K562 (cell line): Measurements from ENCODE around the gene SDK1. TPM values are rescaled to one million over a fixed set of nuclear protein-coding genes. Genes with fewer than 3 reads are reported as not detected.

ENCODE experiments used
- ATAC-seq: fragments of 200-7000 bp; cut with Tn5 transposase; 3 replicates; pipeline ENCODE4 v1.9.1; 2020; ENCODE audit warnings: moderate library complexity
- BruUV-seq: library from RNA; stranded (reverse); fragments of 400-500 nt; replicated peaks from 2 replicates; lab custom pipeline; 2021; lab: Mats Ljungman, UMichigan
- CTCF ChIA-PET: fragments of 300-600 bp; formaldehyde crosslinking; extraction: SDS; loops from one replicate; lab custom pipeline; 2021; ENCODE audit warnings: low intra/inter-chr PET ratio; lab: Yijun Ruan, JAX
- POLR2A ChIA-PET: fragments of 300-600, 350-650 bp; sonication (Branson Sonifier 250); formaldehyde crosslinking; extraction: SDS; loops from one replicate; lab custom pipeline; 2021; ENCODE audit warnings: antibody characterized with exemption, inconsistent platforms; lab: Yijun Ruan, JAX
- DNase-seq, 4 experiments: peaks; one replicate each; pipeline versions ENCODE4 v3.0.0 to v3.0.0-alpha.2; 2011 to 2018; ENCODE audit warnings: low spot score in 3 of 4, mixed read lengths in 3 of 4; ENCODE audit errors: extremely low read depth in 1 of 4
- FAIRE-seq: peaks from 2 replicates; lab custom pipeline; 2011; peaks lifted over from hg19 to GRCh38; lab: Jason Lieb, UNC
- H2AFZ ChIP-seq: 2 replicates; pipeline ENCODE4 v1.6.0; 2011; ENCODE audit warnings: low read depth, low read length, control low read depth, inconsistent platforms
- H3K27ac ChIP-seq: fragments of 200-600 bp; 3 replicates; pipeline ENCODE4 v1.8.0; 2011; ENCODE audit warnings: low read depth, mild to moderate bottlenecking, control low read depth, inconsistent platforms, low read length, moderate library complexity, mixed read lengths; ENCODE audit errors: extremely low read depth
- H3K27me3 ChIP-seq, 2 experiments: fragments of 300-600 bp in 1 of 2; 2 replicates in 1 of 2; 3 replicates in 1 of 2; pipeline versions ENCODE4 v1.6.0 to v1.8.0; 2011; ENCODE audit warnings: inconsistent platforms in 2 of 2, low read length in 2 of 2, mild to moderate bottlenecking in 1 of 2, mixed read lengths in 1 of 2, moderate library complexity in 1 of 2; ENCODE audit not compliant: control insufficient read depth in 2 of 2, insufficient read depth in 2 of 2
- H3K36me3 ChIP-seq: fragments of 300-600 bp; 3 replicates; pipeline ENCODE4 v1.8.0; 2011; ENCODE audit warnings: mild to moderate bottlenecking, low read length, inconsistent platforms; ENCODE audit not compliant: control insufficient read depth, insufficient read depth
- H3K4me1 ChIP-seq, 2 experiments: fragments of 200-600 bp in 1 of 2; replicated peaks in 1 of 2; 2 replicates in 1 of 2; 3 replicates in 1 of 2; pipeline versions ENCODE4 v1.5.1 to v1.8.0; 2011; ENCODE audit warnings: inconsistent platforms in 2 of 2, low read length in 2 of 2, mild to moderate bottlenecking in 1 of 2, mixed read lengths in 1 of 2, moderate library complexity in 1 of 2; ENCODE audit not compliant: control insufficient read depth in 2 of 2, insufficient read depth in 2 of 2
- H3K4me2 ChIP-seq: 2 replicates; pipeline ENCODE4 v1.6.1; 2011; ENCODE audit warnings: low read length, control low read depth, inconsistent platforms, mixed read lengths; ENCODE audit not compliant: insufficient read depth
- H3K4me3 ChIP-seq: fragments of 200-600 bp; sonication (generic), shearing (Covaris generic); 2 replicates; pipeline ENCODE4 v1.5.1; 2016; ENCODE audit warnings: control low read depth, inconsistent platforms
- H3K79me2 ChIP-seq: fragments of 200-600 bp; 3 replicates; pipeline ENCODE4 v1.8.0; 2011; ENCODE audit warnings: low read length, inconsistent platforms; ENCODE audit not compliant: control insufficient read depth, insufficient read depth
- H3K9ac ChIP-seq, 2 experiments: 2 replicates each; pipeline versions ENCODE4 v1.6.0 to v1.6.1; 2011; ENCODE audit warnings: low read depth in 2 of 2, low read length in 2 of 2, control low read depth in 1 of 2, inconsistent platforms in 1 of 2, mild to moderate bottlenecking in 1 of 2, mixed read lengths in 1 of 2; ENCODE audit not compliant: insufficient read depth in 1 of 2
- H3K9me1 ChIP-seq: one replicate; pipeline ENCODE4 v1.6.0; 2011; ENCODE audit warnings: inconsistent platforms, mild to moderate bottlenecking, low read length, moderate library complexity; ENCODE audit not compliant: control insufficient read depth, insufficient read depth
- H3K9me3 ChIP-seq: replicated peaks from 2 replicates; pipeline ENCODE4 v1.5.1; 2011; ENCODE audit warnings: low read depth, low read length, inconsistent platforms; ENCODE audit not compliant: control insufficient read depth, insufficient read depth
- H4K20me1 ChIP-seq: replicated peaks from 2 replicates; pipeline ENCODE4 v1.6.1; 2011; ENCODE audit warnings: low read length, inconsistent platforms, mixed read lengths; ENCODE audit not compliant: control insufficient read depth, insufficient read depth
- EHMT2 ChIP-seq: fragments of 450-650 bp; IDR thresholded peaks from 2 replicates; pipeline ENCODE4 v1.6.1; 2018; ENCODE audit warnings: antibody characterized with exemption
- ILK ChIP-seq: fragments of 450-650 bp; IDR thresholded peaks from 2 replicates; pipeline ENCODE4 v1.6.1; 2016; ENCODE audit warnings: missing genetic modification characterization, low read depth, mild to moderate bottlenecking, missing compliant biosample characterization, moderate library complexity, borderline replicate concordance
- MXI1 ChIP-seq: IDR thresholded peaks from 2 replicates; pipeline ENCODE4 v1.6.1; 2011; ENCODE audit warnings: low read depth, mild to moderate bottlenecking, improper control_type of control experiment, low read length
- NFXL1 ChIP-seq: fragments of 450-650 bp; formaldehyde crosslinking; IDR thresholded peaks from 2 replicates; pipeline ENCODE4 v1.4.0; 2021; ENCODE audit warnings: mild to moderate bottlenecking
- SOX6 ChIP-seq: fragments of 450-650 bp; IDR thresholded peaks from 2 replicates; pipeline ENCODE4 v1.6.1; 2014; ENCODE audit warnings: mild to moderate bottlenecking
- WGBS: fragments of 100-300 bp; shearing (Covaris generic); methylation state at CpG from one replicate; pipeline ENCODE4 v1.1.6; 2016; ENCODE audit warnings: low coverage, mixed read lengths; ENCODE audit not compliant: insufficient coverage; ENCODE audit errors: missing lambda C conversion rate; 5-methylcytosine and 5-hydroxymethylcytosine counted together
- in situ Hi-C: fragments of 300-500 bp; cut with MboI; formaldehyde crosslinking; loops from 4 replicates; pipeline ENCODE4 v1.15.0; 2018; ENCODE audit warnings: inconsistent platforms, mixed read lengths
- intact Hi-C: fragments of 100-400 bp; cut with micrococcal nuclease; formaldehyde crosslinking; loops from 2 replicates; pipeline ENCODE4 v1.14.2; 2022
- polyA plus RNA-seq, 8 experiments: library from polyadenylated mRNA; depleted of rRNA in 4 of 8; stranded (reverse) in 5 of 8; unstranded in 3 of 8; fragments of >200 nt; fragmentation: Nextera tagmentation in 2 of 8; fragmentation: Illumina TruSeq in 1 of 8; extraction: Ambion mirVana in 2 of 8; extraction: Trizol in 1 of 8; gene quantifications; 2 replicates each; pipeline versions ENCODE4 v1.2.1 to v1.2.3, GENCODE V29; 2011 to 2014; ENCODE audit warnings: inconsistent platforms in 1 of 8, missing spikeins in 1 of 8
- total RNA-seq, 7 experiments: library from RNA; depleted of rRNA in 6 of 7; stranded (reverse); fragments of >200 nt in 6 of 7; fragmentation: Illumina TruSeq in 2 of 7; extraction: Trizol in 2 of 7; gene quantifications; 2 replicates each; pipeline versions ENCODE4 v1.2.1 to v1.2.3, GENCODE V29; 2011 to 2021; ENCODE audit warnings: low replicate concordance in 1 of 7
- TF ChIP-seq, protein P1 (sequence below), 3 experiments: IDR thresholded peaks in 2 of 3; conservative IDR thresholded peaks in 1 of 3; 2 replicates each; pipeline ENCODE4 v1.5.1; 2011 to 2012; ENCODE audit warnings: low read length in 3 of 3, mild to moderate bottlenecking in 3 of 3, control low read depth in 2 of 3, improper control_type of control experiment in 1 of 3, inconsistent platforms in 1 of 3, low read depth in 1 of 3, mixed read lengths in 1 of 3, moderate library complexity in 1 of 3; ENCODE audit not compliant: insufficient read depth in 2 of 3
- TF ChIP-seq, protein P2 (sequence below): sonication (generic); formaldehyde crosslinking; IDR thresholded peaks from 2 replicates; pipeline ENCODE4 v1.8.0; 2022; ENCODE audit warnings: mild to moderate bottlenecking, missing genetic modification reagents

Gene SDK1
- total and polyA plus RNA-seq, 9 of the 15 experiments (the other 6 are each of a cell fraction or from before 2014, with no cell fraction given), result 0.16 TPM; not detected in 8

DNA sequence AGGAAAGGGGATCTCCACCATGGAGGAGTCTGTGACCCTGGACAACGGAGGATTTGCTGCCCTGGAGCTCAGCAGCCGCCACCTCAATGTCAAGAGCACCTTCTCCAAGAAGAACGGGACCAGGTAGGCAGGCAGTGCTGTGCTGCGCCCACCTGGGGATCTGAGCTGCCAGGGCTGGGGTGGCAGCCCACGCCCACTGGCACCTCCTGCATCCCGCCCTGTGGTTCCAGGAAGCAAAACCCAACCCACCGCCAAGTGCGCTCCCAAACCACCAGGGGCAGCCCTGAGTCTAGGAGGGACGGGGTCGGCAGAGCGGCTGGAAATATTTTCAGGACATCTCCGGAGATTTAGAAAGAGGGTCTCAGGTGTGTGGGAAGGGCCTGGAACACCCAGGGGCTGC is 940.7 kb downstream of the SDK1 start:
- TF ChIP-seq, protein P1, sequence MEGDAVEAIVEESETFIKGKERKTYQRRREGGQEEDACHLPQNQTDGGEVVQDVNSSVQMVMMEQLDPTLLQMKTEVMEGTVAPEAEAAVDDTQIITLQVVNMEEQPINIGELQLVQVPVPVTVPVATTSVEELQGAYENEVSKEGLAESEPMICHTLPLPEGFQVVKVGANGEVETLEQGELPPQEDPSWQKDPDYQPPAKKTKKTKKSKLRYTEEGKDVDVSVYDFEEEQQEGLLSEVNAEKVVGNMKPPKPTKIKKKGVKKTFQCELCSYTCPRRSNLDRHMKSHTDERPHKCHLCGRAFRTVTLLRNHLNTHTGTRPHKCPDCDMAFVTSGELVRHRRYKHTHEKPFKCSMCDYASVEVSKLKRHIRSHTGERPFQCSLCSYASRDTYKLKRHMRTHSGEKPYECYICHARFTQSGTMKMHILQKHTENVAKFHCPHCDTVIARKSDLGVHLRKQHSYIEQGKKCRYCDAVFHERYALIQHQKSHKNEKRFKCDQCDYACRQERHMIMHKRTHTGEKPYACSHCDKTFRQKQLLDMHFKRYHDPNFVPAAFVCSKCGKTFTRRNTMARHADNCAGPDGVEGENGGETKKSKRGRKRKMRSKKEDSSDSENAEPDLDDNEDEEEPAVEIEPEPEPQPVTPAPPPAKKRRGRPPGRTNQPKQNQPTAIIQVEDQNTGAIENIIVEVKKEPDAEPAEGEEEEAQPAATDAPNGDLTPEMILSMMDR (IDR thresholded peaks at IDR 0.05 in 2 of 3, conservative IDR thresholded peaks at IDR 0.05 in 1 of 3; ENCODE audit: insufficient read depth in 2 of 3, low read depth in 1 of 3, low read length in 3 of 3), result peak; percentile 27 to 38 (median 32); a peak in 4 of 6 replicates
- TF ChIP-seq SOX6, result no peak
- TF ChIP-seq EHMT2, result no peak
- no peak for TF ChIP-seq NFXL1 (CRISPR knock-in tag)
- TF ChIP-seq, protein P2, sequence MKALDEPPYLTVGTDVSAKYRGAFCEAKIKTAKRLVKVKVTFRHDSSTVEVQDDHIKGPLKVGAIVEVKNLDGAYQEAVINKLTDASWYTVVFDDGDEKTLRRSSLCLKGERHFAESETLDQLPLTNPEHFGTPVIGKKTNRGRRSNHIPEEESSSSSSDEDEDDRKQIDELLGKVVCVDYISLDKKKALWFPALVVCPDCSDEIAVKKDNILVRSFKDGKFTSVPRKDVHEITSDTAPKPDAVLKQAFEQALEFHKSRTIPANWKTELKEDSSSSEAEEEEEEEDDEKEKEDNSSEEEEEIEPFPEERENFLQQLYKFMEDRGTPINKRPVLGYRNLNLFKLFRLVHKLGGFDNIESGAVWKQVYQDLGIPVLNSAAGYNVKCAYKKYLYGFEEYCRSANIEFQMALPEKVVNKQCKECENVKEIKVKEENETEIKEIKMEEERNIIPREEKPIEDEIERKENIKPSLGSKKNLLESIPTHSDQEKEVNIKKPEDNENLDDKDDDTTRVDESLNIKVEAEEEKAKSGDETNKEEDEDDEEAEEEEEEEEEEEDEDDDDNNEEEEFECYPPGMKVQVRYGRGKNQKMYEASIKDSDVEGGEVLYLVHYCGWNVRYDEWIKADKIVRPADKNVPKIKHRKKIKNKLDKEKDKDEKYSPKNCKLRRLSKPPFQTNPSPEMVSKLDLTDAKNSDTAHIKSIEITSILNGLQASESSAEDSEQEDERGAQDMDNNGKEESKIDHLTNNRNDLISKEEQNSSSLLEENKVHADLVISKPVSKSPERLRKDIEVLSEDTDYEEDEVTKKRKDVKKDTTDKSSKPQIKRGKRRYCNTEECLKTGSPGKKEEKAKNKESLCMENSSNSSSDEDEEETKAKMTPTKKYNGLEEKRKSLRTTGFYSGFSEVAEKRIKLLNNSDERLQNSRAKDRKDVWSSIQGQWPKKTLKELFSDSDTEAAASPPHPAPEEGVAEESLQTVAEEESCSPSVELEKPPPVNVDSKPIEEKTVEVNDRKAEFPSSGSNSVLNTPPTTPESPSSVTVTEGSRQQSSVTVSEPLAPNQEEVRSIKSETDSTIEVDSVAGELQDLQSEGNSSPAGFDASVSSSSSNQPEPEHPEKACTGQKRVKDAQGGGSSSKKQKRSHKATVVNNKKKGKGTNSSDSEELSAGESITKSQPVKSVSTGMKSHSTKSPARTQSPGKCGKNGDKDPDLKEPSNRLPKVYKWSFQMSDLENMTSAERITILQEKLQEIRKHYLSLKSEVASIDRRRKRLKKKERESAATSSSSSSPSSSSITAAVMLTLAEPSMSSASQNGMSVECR (CRISPR knock-in tag), result no peak
- no peak for TF ChIP-seq MXI1
- no peak for TF ChIP-seq ILK (tag)
- TF ChIP-seq, all 486 proteins: peak for 1
- Histone ChIP-seq H3K36me3 (no peaks in the 10 kb centered on the region), H4K20me1 (no peaks in the 10 kb centered on the region; the same call in 1 of the 2 replicates), H3K4me2 (no peak overlapping the region), H3K4me3 (no peak overlapping the region), H3K9ac (no peak overlapping the region), H3K27me3 (peaks cover 5 to 58% of the 10 kb centered on the region in 2 experiments; a peak in 4 of 5 replicates), H3K9me3 (no peaks in the 10 kb centered on the region), H3K4me1 (0 out of 5 replicates have a peak, but pooled peaks cover 0 to 3% of the 10 kb centered on the region in 2 experiments), H2AFZ (no peak overlapping the region), H3K27ac (no peak overlapping the region), H3K9me1 (no peaks in the 10 kb centered on the region), H3K79me2 (no peaks in the 10 kb centered on the region)
- intact Hi-C loops, result no loop called here
- no TSS peak for BruUV-seq
- ChIA-PET CTCF (no interaction called here), POLR2A (no interaction called here)
- no peak for FAIRE-seq
- in situ Hi-C loops, result no loop called here
- DNase-seq, result peak in 1 of 4 experiments; percentile 25
- peak; percentile 61 for ATAC-seq
- WGBS, result 3% methylated on average over 12 of the region's 12 CpGs
